Suppressor macrophage treated with lipopolysaccharide for 4 hours (primary cell): Measurements from ENCODE around the gene FREM3.
A peak's percentile ranks its signal among the peaks of the same experiment; 100 is the strongest.
"Not testable (repeated sequence)": the region's sequence is repeated elsewhere in the genome, so short reads cannot be mapped to it uniquely, and the experiment has no call there.

ENCODE experiments used
- DNase-seq: peaks from one replicate; pipeline ENCODE4 v3.0.0-alpha.2; 2020

The FREM3 gene

DNA sequence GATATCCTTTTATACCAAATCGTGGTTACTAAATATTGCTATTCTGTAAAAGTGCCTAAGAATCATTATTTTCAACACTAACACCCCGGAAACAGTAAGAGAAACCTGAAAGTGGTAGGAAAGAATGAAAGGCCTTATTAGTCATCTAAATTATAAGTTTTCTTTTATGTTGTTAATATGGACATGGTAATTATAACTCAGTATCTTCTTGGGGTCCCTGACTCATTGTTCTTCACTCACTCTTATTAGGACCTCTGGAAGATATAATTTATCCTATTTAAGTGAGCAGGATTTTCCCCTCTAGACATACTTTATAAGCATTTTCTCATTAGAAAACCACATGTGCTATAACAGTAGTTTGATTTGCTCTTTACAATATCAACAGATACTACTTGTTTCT is 136.0 kb downstream of the FREM3 start:
- DNase-seq = no peak

GRCh38 chr4:143559757-143560147 is 140.7 kb downstream of the FREM3 start:
- no peak for DNase-seq

DNA sequence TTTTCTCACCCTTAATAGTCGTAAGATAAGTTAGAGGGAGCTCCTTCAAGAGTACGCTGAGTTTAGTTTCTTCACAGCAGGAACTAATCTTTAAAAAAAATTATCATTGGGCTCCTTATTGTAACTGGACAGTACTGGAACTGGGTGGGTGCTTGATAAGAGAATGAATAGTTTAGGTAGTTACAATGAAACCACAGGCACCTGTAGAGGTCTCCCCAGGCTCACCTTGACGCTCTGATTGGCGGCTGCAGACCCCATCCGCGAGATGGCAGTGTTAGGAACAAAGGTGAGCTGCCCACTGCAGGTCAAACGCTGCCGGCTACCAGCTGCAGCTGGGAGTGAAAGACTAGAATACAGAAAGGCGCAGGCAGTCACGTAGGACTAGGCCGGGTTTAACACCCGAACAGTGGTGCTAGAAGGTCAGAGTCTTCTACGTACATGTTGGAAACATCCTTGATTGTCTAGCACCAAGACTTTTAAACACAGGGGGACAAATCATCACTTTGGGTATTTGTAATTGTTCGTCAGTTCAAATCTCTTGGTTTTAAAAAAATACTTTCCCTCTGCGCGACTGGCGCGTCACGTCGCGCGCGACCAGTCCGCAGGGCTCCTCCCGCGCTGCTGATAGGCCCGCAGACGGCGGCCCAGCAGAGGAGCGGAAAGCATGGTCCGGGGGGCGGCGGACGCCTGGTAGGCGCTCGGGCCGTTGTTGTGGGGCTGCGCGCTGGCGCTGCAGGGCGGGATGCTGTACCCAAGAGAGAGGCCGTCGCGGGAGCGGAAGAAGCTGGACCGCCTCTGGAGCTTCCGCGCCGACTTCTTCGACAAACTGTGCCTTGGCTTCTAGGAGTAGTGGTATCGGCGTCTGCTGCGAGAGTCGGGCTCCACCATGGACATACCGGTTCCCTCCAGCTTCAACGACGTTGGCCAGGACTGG is 141.4 kb downstream of the FREM3 start:
- peak; percentile 20 for DNase-seq

GRCh38 chr4:143558286-143558685 is 142.2 kb downstream of the FREM3 start:
- no peak for DNase-seq

DNA sequence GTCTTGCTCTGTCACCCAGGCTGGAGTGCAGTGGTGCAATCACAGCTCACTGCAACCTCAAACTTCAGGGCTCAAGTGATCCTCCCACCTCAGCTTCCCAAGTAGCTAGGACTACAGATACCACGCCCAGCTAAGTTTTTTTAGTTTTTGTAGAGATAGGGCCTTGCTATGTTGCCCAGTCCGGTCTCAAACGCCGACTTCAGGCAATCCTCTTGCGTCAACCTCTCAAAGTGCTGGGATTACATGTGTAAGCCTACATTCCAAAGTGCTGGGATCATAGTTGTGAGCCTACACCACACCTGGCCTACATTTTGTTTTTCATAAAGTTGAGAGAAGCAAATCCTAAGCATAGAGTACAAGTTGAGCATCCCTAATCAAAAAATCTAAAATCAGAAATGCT is 144.8 kb downstream of the FREM3 start:
- no peak for DNase-seq

DNA sequence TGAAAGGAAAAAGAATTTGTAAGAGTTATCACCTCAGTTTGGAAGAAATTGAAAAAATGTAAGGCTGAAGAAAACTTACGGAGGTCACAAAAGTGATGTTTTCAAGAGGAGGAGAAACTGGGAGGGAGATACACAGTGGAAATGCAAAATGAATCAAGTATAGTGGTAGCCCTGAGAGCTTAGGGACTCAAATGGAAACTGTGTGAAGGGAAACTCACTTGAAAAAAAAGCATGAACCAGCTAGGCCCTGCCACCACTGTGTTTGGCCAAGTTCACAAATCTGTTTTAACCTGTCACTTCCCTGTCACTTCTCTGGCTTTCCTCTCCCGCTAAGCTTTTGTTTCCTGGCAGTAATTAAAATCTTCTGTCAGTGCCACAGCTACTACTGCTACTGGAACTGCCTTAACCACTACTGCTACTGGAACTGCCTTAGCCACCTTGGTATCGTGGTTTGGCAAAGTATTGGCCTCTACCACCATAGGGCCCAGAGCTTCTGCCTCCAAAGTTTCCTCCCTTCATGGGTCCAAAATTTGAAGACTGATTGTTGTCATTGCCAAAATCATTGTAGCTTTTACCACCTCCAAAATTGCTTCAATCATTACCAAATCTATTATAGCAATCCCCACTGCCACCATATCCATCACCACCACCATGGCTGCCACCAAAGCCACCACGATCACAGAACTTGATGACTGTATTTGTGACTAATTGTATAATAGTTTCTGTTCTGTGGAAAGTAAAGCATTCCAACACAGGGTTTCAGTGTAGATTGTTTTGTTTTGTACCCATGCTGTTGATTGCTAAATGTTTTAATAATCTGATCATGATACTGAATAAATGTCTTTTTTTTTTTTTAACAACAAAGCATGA is 145.5 kb downstream of the FREM3 start:
- DNase-seq = peak; percentile 14

GRCh38 chr4:143549928-143550327 is 150.5 kb downstream of the FREM3 start:
- no peak for DNase-seq

DNA sequence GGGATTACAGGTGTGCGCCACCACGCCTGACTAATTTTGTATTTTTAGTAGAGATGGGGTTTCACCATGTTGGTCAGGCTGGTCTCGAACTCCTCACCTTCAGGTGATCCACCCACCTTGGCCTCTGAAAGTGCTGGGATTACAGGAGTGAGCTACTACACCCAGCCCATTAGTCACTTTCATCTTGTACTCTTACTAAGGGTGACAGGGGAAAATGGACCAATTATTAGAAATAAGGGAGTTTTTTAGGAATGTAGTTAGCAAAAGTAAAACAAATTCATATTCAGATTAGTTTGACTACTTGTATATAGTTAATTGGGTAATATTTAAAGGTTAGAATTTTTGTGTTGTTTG is 160.8 kb downstream of the FREM3 start:
- DNase-seq = no peak

- no peak for DNase-seq
Measured at GRCh38 chr4:143538979-143539669, 161.4 kb downstream of the FREM3 start.

- no peak for DNase-seq
Measured at GRCh38 chr4:143531788-143532491, 168.5 kb downstream of the FREM3 start.

- DNase-seq = no peak
Measured at GRCh38 chr4:143531380-143531779, 169.1 kb downstream of the FREM3 start.

DNA sequence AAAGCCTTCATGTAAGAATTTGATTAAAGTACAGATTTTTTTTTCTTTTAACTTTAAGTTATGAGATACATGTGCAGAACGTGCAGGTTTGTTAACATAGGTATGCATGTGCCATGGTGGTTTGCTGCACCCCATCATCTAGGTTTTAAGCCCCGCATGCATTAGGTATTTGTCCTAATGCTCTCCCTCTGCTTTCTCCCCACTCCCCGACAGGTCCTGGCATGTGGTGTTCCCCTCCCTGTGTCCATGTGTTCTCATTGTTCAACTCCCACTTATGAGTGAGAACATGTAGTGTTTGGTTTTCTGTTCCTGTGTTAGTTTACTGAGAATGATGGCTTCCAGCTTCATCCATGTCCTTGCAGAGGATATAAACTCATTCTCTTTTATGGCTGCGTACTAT is 172.4 kb downstream of the FREM3 start:
- DNase-seq = not testable (repeated sequence)
